Fibroblast of lung (primary cell): Measurements from ENCODE around the gene IGIP.

Experiments
- CTCF ChIP-seq, 2 donors: IDR thresholded peaks in 1 of 2; conservative IDR thresholded peaks in 1 of 2; 1 replicate in 1 of 2; 2 replicates in 1 of 2; pipeline ENCODE4 v1.5.1; 2011 to 2012; ENCODE audit warnings: low read length in 2 of 2, control low read depth in 1 of 2, inconsistent platforms in 1 of 2, low read depth in 1 of 2, mild to moderate bottlenecking in 1 of 2
- EZH2 ChIP-seq: IDR thresholded peaks from 2 replicates; pipeline ENCODE4 v1.5.1; 2012; ENCODE audit warnings: low read length, control low read depth, mild to moderate bottlenecking; ENCODE audit errors: missing control alignments

DNA sequence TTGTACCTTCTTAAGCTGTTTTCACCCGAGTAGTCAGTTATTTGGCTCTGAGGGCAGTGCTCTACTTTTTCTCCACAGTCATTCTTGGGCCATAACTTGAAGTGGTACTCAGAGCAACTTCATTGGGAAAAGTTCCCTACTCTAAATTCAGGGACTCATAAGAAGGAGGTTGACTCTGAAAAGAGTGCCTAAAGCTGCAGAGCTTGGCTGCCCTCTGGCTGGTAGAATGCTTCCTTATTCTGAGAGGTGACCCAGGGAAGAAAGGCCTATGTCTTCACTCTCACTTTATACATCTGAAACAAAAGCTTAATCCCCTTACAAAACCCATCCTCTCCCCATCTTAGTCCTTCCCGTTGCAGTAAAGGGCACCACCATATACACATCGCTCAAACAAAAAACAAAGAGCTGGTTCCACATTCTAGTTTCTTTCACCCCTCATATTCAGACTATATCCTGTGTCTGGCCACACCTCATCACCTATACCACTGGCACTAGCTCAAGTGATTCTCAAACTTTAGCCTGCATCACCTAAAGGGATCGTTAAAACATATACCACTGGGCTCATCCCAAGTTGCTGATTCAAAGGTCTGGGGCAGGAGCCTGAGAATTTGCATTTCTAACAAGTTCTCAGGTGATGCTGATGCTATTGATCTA lies 7.9 kb downstream of the IGIP start:
- TF ChIP-seq EZH2, result no peak
- TF ChIP-seq CTCF (conservative IDR thresholded peaks at IDR 0.05 in 1 of 2, IDR thresholded peaks at IDR 0.05 in 1 of 2; ENCODE audit: low read depth in 1 of 2, low read length in 2 of 2), result no peak
